Vagina (tissue), 2 donors: ENCODE measurements around the gene DAGLA.

ENCODE experiments used
- CTCF ChIP-seq, 3 experiments: fragments of 450-650 bp in 2 of 3; fragments of 200-600 bp in 1 of 3; sonication (generic) in 1 of 3; IDR thresholded peaks; one replicate each; pipeline ENCODE4 v1.5.1; 2017 to 2019; ENCODE audit warnings: antibody characterized with exemption in 3 of 3, mild to moderate bottlenecking in 2 of 3, moderate library complexity in 2 of 3
- POLR2A ChIP-seq, 2 donors: fragments of 450-650 bp; IDR thresholded peaks; one replicate each; pipeline ENCODE4 v1.6.1; 2017; ENCODE audit warnings: antibody characterized with exemption in 2 of 2, mild to moderate bottlenecking in 2 of 2, moderate library complexity in 2 of 2
- POLR2AphosphoS5 ChIP-seq, 2 donors: sonication (generic); formaldehyde crosslinking; IDR thresholded peaks; one replicate each; pipeline ENCODE4 v1.9.0; 2017; ENCODE audit warnings: antibody characterized with exemption in 2 of 2, mild to moderate bottlenecking in 2 of 2, low read depth in 1 of 2; ENCODE audit not compliant: insufficient read depth in 1 of 2

- TF ChIP-seq CTCF (IDR thresholded peaks at IDR 0.05) (no peak), POLR2A (IDR thresholded peaks at IDR 0.05) (no peak), POLR2AphosphoS5 (IDR thresholded peaks at IDR 0.05; ENCODE audit: insufficient read depth in 1 of 2, low read depth in 1 of 2) (no peak)
Measured at GRCh38 chr11:61769946-61770683, 89.9 kb downstream of the DAGLA start.
